ENCODE measurements around the gene CSAD. TPM values are rescaled to one million over a fixed set of nuclear protein-coding genes. Genes with fewer than 3 reads are reported as not detected.

Gene CSAD
- total and polyA plus RNA-seq, 2 of the 13 experiments (the other 11 are each of a cell fraction or from before 2014, with no cell fraction given), result 7.2 to 23.5 TPM

DNA sequence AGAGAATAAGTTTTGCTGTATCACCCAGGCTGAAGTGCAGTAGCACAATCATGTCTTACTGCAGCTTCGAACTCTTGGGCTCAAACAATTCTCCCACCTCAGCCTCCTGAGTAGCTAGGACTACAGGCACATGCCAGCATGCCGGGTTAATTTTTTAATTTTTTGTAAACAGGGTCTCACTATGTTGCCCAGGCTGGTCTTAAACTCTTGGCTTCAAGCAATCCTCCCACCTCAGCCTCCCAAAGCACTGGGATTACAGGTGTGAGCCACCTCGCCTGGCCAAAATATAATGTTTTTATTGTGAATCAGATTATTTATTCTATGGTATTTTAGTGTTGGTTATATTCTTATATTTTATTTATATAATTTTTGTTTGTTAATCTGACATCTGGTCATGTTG is 4.0 kb downstream of the CSAD start (continued):
- TF ChIP-seq REXO4 (CRISPR knock-in tag; IDR thresholded peaks at IDR 0.05; ENCODE audit: borderline replicate concordance) (no peak), ZNF761 (CRISPR knock-in tag; conservative IDR thresholded peaks at IDR 0.05) (no peak), RELA (CRISPR knock-in tag; IDR thresholded peaks at IDR 0.05) (no peak)
- TF ChIP-seq, protein P1, sequence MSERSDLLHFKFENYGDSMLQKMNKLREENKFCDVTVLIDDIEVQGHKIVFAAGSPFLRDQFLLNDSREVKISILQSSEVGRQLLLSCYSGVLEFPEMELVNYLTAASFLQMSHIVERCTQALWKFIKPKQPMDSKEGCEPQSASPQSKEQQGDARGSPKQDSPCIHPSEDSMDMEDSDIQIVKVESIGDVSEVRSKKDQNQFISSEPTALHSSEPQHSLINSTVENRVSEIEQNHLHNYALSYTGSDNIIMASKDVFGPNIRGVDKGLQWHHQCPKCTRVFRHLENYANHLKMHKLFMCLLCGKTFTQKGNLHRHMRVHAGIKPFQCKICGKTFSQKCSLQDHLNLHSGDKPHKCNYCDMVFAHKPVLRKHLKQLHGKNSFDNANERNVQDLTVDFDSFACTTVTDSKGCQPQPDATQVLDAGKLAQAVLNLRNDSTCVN (CRISPR knock-in tag; IDR thresholded peaks at IDR 0.05; ENCODE audit: borderline replicate concordance), result no peak

DNA sequence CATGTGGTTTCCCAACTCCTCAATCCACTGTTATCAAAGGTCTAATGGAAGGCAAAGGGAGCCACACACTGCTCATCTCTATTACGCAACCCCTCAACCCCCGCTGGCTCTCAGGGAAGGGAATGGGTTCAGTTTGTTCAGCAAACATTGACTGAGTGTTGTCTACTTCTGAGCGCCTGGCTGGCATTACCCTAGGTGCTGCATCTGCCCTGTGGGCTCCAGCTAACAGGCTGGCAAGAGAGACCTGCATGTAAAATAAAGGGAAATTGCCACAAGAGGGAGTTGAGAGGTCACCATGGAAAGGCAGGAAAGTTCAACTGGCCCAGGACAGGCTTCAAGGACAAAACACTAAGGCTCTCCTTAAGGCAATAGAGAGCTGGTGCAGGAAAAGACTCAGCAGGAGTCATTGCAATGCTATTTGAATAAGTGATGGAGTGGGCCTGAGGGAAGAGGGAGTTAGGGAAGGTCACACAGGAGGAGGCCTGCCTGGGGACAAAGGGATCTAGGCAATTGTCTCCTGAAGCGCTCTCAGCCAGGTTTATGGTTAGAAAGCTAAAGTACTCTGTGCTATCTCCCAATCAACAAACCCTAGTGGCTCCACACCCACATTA is 5.7 kb downstream of the CSAD start:
- DNase-seq (ENCODE audit: low spot score) (peak; percentile 94), ATAC-seq (peak; percentile 94), FAIRE-seq (peak; percentile 99)
- no peak overlapping the region; a peak in 1 of 6 replicates for H3K4me3 ChIP-seq (replicated peaks in 1 of 3; ENCODE audit: insufficient read depth in 1 of 3, low read depth in 2 of 3, low read length in 3 of 3)
- H3K27ac ChIP-seq (ENCODE audit: extremely low read length, insufficient read depth, low read length), result peak overlapping the region; percentile 69
- H3K4me1 ChIP-seq (ENCODE audit: insufficient read depth, low read length), result peaks cover 54% of the 10 kb centered on the region
- CTCF ChIA-PET (ENCODE audit: low intra/inter-chr PET ratio, low total read pairs), result interaction anchor here (0.8 to 1.3 kb wide), 2 partner anchors 15 kb away, joined by 4 to 6 read pairs; no protein-coding TSS in a partner anchor
- BruUV-seq (replicated peaks), result no TSS peak
- in situ Hi-C loops (cut with HindIII; ENCODE audit: extremely low pct_ligation_motif_present, low pct_unique_long_range_greater_than_20kb) (no loop called here), intact Hi-C loops (cut with micrococcal nuclease; ENCODE audit: unreplicated experiment) (loop anchor here (2.0 kb wide), 1 partner anchor 16 kb away; no protein-coding TSS in a partner anchor)
- WGBS (ENCODE audit: low lambda C conversion rate), result 0% methylated on average over 4 of the region's 4 CpGs
- peak overlapping the region; percentile 67 for H3K4me2 ChIP-seq (ENCODE audit: low read depth, low read length)
- no peak overlapping the region for H2AFZ ChIP-seq (ENCODE audit: low read length)
- H4K20me1 ChIP-seq (ENCODE audit: insufficient read depth, low read length), result no peaks in the 10 kb centered on the region
- POLR2A ChIA-PET, result interaction anchor here (0.7 to 2.2 kb wide), 9 partner anchors 10 to 120 kb away, joined by 3 to 9 read pairs (median 5); partner anchors contain the start of genes PFDN5, SOAT2 and SPRYD3
- no peaks in the 10 kb centered on the region for H3K9me3 ChIP-seq (ENCODE audit: low read length)
- H3K9ac ChIP-seq (ENCODE audit: insufficient read depth, low read depth, low read length), result peak overlapping the region; percentile 18; the same call in 1 of the 2 replicates
- H3K36me3 ChIP-seq (replicated peaks in 1 of 2; ENCODE audit: control insufficient read depth in 1 of 2, insufficient read depth in 2 of 2, low read length in 2 of 2), result no peaks in the 10 kb centered on the region
- peaks cover 3% of the 10 kb centered on the region for H3K79me2 ChIP-seq (ENCODE audit: insufficient read depth, low read length)
- H3K27me3 ChIP-seq (ENCODE audit: control insufficient read depth in 1 of 2, insufficient read depth in 2 of 2, low read length in 2 of 2), result no peaks in the 10 kb centered on the region; a peak in 1 of 5 replicates
- no peak for TF ChIP-seq NFE2L1 (CRISPR knock-in tag; IDR thresholded peaks at IDR 0.05; ENCODE audit: borderline replicate concordance)
- TF ChIP-seq ATF7 (IDR thresholded peaks at IDR 0.05), result peak; percentile 23; the same call in 1 of the 2 replicates
- 0 out of 2 replicates have a peak, but pooled peaks have one; percentile 29 for TF ChIP-seq ATF7 (CRISPR knock-in tag; IDR thresholded peaks at IDR 0.05)
- TF ChIP-seq, protein P2, sequence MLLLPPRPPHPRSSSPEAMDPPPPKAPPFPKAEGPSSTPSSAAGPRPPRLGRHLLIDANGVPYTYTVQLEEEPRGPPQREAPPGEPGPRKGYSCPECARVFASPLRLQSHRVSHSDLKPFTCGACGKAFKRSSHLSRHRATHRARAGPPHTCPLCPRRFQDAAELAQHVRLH (CRISPR knock-in tag; IDR thresholded peaks at IDR 0.05; ENCODE audit: borderline replicate concordance, low read depth), result peak; percentile 48; the same call in 1 of the 2 replicates
- TF ChIP-seq, protein P3, sequence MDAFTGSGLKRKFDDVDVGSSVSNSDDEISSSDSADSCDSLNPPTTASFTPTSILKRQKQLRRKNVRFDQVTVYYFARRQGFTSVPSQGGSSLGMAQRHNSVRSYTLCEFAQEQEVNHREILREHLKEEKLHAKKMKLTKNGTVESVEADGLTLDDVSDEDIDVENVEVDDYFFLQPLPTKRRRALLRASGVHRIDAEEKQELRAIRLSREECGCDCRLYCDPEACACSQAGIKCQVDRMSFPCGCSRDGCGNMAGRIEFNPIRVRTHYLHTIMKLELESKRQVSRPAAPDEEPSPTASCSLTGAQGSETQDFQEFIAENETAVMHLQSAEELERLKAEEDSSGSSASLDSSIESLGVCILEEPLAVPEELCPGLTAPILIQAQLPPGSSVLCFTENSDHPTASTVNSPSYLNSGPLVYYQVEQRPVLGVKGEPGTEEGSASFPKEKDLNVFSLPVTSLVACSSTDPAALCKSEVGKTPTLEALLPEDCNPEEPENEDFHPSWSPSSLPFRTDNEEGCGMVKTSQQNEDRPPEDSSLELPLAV (CRISPR knock-in tag; conservative IDR thresholded peaks at IDR 0.05; ENCODE audit: low read depth), result no peak
- no peak for TF ChIP-seq MLLT10 (CRISPR knock-in tag; IDR thresholded peaks at IDR 0.05)
- TF ChIP-seq, protein P4, sequence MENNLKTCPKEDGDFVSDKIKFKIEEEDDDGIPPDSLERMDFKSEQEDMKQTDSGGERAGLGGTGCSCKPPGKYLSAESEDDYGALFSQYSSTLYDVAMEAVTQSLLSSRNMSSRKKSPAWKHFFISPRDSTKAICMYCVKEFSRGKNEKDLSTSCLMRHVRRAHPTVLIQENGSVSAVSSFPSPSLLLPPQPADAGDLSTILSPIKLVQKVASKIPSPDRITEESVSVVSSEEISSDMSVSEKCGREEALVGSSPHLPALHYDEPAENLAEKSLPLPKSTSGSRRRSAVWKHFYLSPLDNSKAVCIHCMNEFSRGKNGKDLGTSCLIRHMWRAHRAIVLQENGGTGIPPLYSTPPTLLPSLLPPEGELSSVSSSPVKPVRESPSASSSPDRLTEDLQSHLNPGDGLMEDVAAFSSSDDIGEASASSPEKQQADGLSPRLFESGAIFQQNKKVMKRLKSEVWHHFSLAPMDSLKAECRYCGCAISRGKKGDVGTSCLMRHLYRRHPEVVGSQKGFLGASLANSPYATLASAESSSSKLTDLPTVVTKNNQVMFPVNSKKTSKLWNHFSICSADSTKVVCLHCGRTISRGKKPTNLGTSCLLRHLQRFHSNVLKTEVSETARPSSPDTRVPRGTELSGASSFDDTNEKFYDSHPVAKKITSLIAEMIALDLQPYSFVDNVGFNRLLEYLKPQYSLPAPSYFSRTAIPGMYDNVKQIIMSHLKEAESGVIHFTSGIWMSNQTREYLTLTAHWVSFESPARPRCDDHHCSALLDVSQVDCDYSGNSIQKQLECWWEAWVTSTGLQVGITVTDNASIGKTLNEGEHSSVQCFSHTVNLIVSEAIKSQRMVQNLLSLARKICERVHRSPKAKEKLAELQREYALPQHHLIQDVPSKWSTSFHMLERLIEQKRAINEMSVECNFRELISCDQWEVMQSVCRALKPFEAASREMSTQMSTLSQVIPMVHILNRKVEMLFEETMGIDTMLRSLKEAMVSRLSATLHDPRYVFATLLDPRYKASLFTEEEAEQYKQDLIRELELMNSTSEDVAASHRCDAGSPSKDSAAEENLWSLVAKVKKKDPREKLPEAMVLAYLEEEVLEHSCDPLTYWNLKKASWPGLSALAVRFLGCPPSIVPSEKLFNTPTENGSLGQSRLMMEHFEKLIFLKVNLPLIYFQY (CRISPR knock-in tag; IDR thresholded peaks at IDR 0.05; ENCODE audit: borderline replicate concordance), result no peak
- no peak for TF ChIP-seq SRY (CRISPR knock-in tag; IDR thresholded peaks at IDR 0.05)
- peak; percentile 50 for TF ChIP-seq ELF3 (CRISPR knock-in tag; IDR thresholded peaks at IDR 0.05)
- no peak for TF ChIP-seq ONECUT2 (CRISPR knock-in tag; IDR thresholded peaks at IDR 0.05)
- no peak for TF ChIP-seq ZNF30 (CRISPR knock-in tag; IDR thresholded peaks at IDR 0.05)
- no peak for TF ChIP-seq ZNF558 (CRISPR knock-in tag; IDR thresholded peaks at IDR 0.05; ENCODE audit: borderline replicate concordance)

All from HepG2 (cell line).